ENCODE measurements around the gene MYO9B.
A peak's percentile ranks its signal among the peaks of the same experiment; 100 is the strongest.

The MYO9B gene

DNA sequence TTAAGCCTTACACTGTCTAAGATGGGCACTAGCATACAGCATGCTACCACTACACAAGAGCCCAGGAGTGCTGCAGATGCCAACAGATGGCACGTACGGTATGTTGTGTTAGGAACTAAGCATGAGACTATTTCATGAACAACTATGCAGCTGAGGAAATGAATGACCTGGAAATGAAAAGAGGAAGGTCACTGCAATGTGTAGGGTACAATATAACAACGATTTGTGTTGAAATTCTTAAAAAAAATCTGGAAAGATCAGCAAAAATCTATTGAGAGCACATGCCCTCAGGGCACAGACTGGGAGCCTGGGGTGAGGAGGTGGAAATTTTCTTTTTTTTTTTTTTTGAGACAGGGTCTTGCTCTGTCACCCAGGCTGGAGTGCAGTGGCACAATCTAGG, 14.8 kb upstream of the MYO9B start:
- DNase-seq (ENCODE audit: low spot score) = no peak

DNA sequence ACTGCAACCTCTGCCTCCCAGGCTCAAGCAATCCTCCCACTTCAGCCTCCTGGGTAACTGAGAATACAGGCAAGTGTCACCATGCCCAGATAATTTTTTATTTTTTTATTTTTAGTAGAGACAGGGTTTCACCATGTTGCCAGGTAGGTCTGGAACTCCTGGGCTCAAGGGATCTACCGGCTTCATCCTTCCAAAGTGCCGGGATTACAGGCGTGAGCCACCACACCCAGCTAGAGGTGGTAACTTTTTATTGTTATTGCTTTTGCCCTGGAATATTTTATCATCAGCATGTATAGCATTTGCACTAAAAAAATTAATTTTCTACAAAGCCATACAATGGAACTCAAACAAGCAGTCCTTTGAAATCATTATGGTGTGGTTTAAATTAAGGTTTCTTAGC, 14.4 kb upstream of the MYO9B start:
- DNase-seq (ENCODE audit: low spot score) = no peak

DNA sequence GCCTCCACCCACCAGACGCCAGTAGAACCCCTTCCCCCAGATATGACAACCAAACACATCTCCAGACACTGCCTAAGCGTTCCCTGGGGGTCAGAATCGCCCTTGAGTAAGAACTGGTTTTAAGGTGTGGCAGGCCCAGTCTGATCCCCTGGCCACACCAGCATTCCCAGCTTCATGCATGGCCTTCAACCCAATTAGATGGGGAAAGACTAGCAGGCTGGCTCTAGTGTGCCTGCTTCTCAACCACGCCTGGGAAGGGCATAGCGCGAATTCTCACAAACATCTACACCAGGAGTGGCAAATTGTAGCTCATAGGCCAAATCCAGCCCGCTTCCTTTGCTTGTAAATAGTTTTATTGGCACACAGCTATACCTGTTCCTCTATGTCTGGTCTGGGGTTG, 13.9 kb upstream of the MYO9B start:
- DNase-seq (ENCODE audit: low spot score) = no peak

DNA sequence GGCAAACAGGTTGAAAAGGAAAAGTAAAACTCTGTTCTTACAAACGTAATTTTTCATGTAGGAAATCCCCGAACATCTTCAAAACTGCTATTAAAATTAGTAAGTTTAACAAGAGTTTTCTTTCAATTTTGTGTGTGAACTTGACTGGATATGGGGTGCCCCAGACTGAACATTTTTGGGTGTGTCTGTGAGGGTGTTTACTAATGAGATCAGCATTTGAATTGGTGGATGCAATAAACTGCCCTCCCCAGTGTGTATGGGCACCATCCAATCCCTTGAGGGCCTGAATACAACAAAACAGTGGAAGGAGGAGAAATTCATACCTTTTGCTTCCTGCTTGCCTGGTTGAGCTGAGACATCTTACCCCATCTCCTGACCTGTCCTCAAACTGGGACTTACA, 12.1 kb upstream of the MYO9B start:
- DNase-seq (ENCODE audit: low spot score) = no peak

DNA sequence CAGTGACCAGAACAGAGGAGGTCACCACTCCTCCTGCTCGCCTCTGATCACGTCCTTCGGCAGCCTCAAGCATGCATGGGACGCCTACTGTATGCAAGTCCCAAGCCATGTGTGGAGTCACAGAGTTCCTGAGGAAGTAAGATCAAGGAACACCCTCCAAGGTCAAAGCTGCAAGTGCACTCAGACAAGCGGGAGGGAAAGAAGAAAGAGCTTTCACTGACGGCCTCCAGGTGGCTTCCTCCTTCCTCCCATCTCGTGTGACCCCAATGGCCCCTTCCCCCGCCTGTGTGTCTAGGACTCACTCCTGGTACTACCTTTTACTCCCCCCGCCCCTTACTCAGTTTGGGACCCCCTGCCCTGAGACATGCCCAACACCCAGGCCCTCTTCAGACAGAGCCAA, 6.4 kb upstream of the MYO9B start:
- DNase-seq (ENCODE audit: low spot score) = no peak

DNA sequence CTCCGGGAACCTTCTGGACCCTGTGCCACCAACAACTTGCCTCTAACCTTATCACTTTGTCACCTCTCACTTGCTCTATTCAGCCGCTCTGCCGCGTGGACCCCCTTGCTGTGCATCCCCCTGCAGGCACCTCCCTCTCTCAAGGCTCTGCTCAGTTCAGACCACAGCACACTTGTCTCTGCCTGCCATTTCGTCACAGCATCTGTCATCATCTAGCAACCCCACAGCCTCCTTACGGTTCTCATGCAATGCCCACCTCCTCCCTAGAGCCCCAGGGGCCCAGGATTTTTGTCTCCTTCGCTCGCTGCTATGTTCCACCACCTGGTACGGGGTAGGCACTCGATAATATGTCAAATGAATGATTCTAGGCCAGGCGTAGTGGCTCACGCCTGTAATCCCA, 5.2 kb upstream of the MYO9B start:
- no peak for DNase-seq (ENCODE audit: low spot score)

DNA sequence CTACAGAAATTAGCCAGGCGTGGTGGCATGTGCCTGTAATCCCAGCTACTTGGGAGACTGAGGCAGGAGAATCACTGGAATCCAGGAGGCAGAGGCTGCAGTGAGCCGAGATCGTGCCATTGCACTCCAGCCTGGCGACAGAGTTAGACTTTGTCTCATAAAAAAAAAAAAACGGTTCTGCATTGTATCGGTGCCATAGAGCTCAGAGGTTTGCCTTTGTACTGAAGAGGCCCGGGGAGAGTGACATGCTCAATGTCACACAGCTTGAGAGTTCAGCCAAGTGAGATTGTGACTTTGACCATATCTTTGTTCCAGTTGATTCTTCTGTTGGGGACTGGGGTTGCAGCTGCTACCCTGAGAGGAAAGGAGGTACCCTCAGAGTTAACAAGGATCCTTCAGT, 4.7 kb upstream of the MYO9B start:
- no peak for DNase-seq (ENCODE audit: low spot score)

DNA sequence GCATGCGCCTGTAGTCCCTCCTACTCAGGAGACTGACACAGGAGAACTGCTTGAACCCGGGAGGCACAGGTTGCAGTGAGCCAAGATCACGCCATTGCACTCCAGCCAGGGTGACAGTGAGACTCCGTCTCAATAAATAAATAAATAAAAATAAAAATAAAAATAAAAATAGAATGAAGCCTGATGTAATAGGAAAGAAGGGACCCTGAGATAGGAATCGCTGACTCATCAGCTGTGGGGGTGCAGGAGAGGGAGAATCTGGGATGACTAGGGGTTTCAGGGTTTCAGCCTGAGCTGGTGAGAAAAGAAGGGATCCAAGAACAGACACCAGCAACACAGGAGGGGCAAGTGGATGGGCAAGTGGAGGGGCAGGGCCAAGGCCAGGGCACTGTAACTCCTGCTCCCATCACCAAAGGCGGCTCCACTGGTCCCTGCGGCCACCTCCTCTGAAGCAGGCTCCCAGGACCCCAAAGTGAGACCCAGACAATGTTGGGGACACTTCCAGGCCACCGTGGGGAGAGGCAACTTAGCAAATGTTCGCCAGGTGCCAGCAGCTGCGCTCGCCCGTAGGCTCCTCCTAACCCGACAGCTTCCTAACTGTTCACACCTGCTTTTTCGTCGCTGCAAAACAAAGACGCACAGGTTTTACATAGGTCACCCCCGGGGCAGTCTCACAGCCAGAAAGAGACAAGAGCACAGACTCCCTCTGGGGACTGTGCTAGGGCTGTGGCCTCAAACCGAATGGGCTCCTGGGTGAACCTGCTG, 1.5 kb upstream of the MYO9B start:
- peak; percentile 26 for DNase-seq (ENCODE audit: low spot score)

DNA sequence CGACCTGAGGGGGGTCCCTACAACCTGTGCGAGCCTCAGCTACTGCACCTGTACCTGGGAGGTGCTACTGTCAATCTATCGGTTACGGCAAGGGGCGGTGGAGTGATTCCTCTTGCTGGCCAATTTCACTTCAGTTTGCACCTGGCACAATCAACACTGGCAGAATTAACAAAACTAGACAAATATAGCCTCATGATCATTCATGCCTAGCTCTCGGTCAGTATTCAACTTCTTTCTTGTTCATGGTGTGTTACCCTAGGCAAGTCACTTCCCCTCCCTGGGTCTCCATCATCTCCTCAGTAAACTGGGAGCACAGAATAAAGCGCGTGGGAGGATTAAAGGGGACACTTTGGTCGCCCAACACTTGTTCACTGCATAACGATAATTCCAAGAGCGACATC, 943 bp upstream of the MYO9B start:
- no peak for DNase-seq (ENCODE audit: low spot score)

DNA sequence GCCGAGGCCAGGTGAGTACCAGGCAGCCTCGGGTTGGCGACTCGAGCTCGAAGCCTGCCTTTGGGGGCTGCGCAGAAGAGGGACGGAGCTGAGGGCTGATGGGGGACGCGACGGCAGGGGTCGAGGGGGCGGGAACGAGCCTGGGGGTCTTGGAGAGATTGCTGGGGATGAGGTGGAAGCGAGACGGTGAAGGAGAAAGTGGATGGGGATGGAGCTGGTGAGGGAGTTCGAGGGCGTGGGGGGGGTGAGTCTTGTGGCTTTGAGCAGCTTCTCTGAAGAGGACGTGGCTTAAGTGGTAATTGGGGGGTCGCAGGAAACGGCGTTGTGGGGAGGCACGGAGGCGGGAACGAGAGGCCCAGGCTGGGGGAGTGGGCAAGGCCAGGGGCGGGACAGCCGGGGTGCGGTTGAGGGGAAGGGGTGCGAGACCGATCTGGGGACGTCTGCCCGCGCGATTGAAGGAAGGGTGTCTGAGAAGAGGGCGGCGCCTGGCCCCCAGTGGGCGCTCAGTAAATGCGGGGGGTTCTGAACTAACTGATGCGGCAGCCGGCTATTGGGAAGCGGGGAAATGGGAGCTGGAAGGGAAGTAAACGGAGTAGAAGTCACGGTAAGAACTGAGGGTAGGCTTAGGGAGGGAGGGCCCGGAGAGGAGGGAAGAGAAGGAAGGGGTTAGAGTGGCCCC, 426 bp downstream of the MYO9B start:
- peak; percentile 39 for DNase-seq (ENCODE audit: low spot score)

DNA sequence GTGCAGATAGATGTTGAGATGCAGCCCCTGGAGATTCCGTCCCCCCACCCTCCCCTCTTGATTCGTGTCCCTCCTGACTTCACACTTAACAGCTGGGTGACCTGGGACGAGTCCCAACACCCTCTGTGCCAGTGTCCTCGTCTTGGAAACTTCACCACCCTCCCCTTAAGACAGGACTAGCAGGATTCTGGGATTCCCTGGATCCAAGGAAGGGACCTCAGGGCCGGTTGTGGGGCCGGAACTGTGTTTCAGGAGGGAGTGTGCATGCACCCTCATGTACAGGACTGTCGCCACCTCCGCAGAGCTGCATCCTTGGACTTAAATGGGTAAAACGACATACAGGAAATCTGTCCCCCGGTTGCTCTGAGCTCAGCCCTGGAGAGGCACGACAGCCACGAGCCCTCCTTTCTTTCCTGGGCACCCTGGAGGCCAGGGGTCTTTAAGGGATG, 990 bp downstream of the MYO9B start:
- no peak for DNase-seq (ENCODE audit: low spot score)

DNA sequence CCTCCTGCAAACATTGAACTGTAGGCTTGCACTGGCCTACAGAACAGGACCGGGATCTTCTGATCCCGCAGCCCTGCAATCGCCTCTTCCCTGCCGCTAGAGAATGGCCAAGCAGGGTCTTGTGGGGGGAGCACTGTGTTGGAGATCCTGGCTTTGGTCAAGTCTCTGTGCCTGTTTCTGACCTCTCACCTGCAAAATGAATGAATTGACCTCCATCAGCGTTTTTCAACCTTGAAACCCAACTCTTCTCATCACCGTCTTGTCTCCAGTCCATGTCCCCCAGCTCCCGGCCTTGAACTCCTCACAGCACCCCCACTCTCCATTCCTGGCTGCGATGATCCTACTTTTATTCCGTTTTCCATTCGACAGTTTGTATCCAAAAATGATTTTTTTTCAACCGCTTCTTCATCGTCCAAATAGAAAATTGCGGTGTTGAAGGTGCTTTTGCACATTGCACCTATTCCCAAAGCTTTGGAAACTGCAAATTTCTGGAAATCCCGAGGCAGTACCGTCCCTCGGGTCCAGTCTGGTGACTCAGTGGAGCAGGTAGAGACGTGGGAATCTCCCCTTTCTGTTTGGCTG, 2.0 kb downstream of the MYO9B start:
- no peak for DNase-seq (ENCODE audit: low spot score)

DNA sequence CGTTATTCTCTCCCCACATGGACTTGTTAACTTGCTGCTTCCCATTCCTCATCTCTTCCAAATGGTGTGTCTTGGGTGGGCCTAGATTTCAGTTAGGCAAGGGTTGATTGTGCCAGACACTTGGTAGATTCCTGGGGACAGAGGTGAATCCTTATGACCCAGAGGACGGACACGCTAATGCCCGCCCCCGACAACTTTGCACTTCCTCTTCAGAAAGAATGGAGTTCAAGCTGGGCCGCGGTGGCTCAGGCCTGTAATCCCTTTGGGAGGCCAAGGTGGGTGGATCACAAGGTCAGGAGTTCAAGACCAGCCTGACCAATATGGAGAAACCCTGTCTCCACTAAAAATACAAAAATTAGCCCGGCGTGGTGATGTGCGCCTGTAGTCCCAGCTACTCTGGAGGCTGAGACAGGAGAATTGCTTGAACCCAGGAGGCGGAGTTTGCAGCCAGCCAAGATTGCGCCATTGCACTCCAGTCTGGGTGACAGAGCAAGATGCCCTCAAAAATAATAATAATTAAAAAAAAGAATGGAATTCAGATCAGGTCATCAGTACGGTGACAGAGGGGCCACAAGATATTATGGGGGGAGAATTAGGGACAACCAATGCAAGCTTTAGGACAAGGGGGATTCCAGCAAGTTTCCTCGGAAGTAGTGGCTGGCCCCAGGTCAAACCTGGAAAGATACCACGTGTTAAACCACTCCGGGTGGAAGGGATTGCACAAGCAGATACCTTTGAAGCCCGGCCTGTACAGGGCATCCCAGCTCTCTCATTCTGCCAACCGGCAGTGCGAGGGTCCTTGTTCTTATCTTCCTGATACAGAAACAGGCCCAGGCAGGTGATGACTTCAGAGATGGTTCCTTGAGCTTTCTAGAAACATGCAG, 2.7 kb downstream of the MYO9B start:
- no peak for DNase-seq (ENCODE audit: low spot score)

DNA sequence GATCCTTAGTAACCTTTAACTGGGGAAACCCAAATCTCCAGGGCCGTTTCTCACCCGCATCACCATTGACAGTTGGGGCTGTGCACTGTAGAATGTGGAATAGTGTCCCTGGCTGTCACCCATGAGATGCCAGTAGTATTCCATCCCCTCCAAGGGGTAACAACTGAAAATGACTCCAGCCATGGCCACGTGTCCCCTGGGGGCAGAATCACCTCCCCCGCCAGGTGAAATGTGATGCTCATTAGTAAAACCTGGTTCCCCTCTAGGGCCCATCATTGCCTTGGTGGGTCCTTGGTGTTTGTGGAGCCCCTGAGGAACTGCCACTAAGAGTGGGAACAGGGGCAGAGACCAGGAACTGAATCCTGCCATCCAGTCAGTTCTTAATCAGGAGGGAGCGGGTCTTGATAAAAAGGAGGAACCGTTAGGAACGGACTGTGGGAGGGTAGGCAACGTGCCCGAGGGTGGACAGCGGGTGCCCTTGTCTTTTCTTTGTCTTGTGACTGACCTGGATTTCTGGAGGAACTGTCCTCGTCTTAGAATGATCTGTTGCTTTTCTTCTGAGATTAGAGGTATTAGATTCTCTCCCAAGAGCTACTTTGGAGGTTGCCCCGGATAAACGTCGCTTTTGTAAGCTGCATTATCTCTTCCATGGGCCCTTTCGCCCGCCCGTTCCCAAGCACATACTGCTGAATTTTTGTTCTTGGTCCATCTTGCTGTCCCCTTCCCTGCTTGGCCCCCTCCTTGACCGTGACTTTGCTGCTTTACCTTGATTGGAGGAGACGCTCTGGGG, 3.5 kb downstream of the MYO9B start:
- DNase-seq (ENCODE audit: low spot score) = no peak

DNA sequence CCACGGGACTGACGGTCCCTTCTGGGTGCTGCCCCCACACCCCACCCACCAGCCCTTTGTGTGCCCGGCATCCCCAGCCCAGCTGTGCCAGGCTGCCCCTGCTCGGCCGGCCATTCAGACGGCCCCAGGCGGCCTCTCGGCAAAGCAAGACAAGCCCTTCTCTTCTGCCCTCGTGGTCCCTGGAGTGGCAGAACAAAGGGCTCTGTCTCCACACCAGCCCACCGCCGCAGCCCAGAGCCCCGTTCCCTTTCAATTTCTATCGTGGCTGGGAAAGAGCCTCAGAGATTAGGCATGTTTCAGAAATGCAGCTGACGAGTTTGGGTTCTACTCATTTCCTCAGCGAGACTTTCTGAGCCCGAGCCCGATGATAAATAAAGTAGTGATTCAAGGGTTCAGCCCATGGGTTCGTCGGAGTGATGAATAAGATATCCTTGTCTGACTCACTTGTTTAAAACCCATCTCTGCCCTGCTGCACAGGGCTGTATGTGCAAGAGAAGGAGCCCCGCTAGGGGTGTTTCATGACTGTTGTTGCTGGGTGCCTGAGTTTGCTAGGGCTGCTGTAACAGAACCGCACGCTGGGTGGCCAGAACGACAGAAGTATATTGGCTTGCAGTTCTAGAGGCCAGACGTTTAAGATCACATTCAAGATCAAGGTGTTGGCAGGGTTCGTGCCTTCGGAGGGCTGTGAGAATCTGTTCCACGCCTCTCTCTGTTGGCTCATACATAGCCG, 4.3 kb downstream of the MYO9B start:
- no peak for DNase-seq (ENCODE audit: low spot score)

DNA sequence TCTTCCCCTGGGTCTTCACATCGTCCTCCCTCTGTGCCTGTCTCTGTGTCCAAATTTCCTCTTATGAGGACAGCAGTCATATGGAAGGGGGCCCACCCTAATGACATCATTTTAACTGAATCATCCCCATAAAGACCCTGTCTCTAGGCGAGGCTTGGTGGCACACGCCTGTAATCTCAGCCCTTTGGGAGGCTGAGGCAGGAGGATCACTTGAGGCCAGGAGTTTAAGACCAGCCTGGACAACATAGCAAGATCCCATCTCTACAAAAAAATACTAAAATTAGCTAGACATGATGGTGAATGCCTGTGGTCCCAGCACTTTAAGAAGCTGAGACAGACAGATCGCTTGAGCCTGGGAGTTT, 4.8 kb downstream of the MYO9B start:
- no peak for DNase-seq (ENCODE audit: low spot score)

DNA sequence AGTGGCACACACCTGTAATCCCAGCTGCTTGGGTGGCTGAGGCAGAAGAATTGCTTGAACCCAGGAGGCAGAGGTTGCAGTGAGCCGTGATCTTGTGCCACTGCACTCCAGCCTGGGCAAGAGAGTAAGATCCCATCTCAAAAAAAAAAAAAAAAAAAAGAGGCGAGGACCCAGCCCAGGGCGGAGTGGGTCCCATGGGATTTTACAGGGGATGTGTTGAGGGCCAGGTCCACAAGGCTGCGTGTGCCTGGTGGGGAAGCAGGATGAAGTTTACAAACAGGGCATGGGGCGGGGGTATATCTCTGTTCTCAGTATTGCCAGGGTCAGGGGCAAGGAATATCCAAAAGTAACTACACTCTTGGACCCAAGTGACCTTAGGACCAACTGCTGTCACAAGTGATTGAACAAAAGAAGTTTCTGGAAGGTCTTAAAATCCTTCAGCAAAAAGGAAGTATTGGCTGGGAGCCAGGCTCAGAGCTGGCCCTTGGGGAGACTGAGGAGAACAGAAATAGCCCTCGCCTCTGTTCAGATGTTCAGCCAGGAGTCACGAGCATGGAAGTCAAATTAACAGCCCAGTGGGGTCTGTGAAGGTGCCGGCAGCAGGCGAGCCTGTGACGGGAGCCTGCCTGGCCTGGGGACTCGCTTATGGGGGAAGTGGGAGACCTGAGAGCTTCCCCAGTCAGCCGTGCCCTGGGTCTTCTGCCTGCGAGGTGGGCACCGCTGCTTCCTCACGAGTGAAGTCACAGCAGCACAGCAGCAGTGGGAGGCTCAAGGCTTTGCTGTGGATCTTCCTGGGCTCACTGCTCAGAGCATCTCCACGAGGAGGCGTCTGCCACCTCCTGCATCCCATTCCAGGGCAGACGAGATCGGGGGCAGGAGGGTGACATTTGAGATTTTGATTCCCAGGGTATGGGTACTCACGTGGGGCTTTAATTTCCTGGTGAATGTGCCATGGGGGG, 6.4 kb downstream of the MYO9B start:
- DNase-seq (ENCODE audit: low spot score) = no peak

DNA sequence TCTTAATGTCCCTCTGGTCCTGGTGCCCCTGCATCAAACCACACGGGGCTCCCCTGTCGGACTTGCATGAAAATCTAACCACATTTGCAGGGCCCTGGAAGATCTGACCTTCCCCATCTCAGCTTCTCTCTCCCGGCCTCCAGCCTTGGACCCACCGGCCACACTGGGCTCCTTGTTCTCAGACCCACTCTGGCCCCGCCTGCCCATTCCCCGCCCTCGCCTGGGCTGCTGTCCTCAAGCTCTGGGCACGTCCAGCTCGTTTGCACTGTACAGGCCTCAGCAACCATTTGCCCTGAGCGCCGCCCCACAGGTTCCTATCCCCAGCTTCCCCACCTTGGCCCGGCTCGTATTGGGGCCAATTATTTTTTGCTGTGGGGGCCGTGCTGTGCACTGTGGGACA, 10.5 kb downstream of the MYO9B start:
- DNase-seq (ENCODE audit: low spot score) = no peak

DNA sequence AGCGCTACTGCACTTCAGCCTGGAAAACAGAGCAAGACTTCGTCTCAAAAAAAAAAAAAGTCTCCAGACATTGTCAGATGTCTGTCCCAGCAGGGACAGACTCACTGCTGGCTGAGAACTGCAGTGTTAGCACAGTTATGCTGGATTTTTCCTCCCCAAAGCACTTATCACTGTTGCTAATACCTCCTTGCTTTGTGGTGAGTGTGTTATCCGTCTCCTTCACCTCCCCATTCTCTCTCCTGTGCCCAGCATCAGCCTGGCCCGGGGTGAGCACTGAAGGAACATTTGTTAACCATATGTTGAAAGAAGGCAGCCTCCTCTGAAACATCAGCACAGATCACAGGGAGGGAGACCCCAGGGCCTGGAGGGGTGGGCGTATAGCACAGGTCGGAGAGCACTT, 11.3 kb downstream of the MYO9B start:
- DNase-seq (ENCODE audit: low spot score) = no peak

DNA sequence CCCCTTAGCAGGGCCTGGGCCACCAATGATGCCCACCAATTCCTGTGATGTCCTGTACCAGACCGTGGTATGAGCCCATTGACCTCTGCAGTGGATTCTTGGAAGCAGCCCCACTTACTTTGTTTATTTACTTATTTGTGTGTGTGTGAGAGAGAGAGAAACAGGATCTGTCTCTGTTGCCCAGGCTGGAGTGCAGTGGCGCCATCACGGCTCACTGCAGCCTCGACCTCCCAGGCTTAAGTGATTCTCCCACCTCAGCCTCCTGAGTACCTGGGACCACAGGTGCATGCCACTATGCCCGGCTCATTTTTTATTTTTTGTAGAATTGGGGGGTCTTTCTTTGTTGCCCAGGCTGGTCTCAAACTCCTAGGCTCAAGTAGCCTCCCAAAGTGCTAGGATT, 13.0 kb downstream of the MYO9B start:
- no peak for DNase-seq (ENCODE audit: low spot score)

All from iPS-NIHi11 (cell line).